GM19023 (cell line): ENCODE measurements around the gene THAP11.

Experiments
- ATAC-seq: cut with Tn5 transposase; IDR thresholded peaks from one replicate; pipeline ENCODE4 v1.9.1; 2021; ENCODE audit warnings: mild to moderate bottlenecking, moderate library complexity; ENCODE audit not compliant: unreplicated experiment

Gene THAP11

GRCh38 chr16:67841816-67842508 is at the start of gene THAP11:
Gene THAP11 (plus strand): TSS chr16:67842320. CDS start chr16:67842555, 235 bp downstream.
- peak; percentile 56 for ATAC-seq

- no peak for ATAC-seq
These were observed 45.9 kb upstream of the THAP11 start for GRCh38 chr16:67796099-67796718.

- no peak for ATAC-seq
These were observed 41.7 kb upstream of the THAP11 start for GRCh38 chr16:67800338-67800926.

- ATAC-seq, result no peak
These were observed 40.9 kb upstream of the THAP11 start for GRCh38 chr16:67801241-67801640.

- no peak for ATAC-seq
These were observed 40.2 kb upstream of the THAP11 start for GRCh38 chr16:67801883-67802282.

GRCh38 chr16:67803894-67804293 is 38.2 kb upstream of the THAP11 start:
- no peak for ATAC-seq

GRCh38 chr16:67804853-67805542 is 37.1 kb upstream of the THAP11 start:
- ATAC-seq, result no peak

GRCh38 chr16:67805718-67806427 is 36.2 kb upstream of the THAP11 start:
- ATAC-seq, result peak; percentile 2

- peak; percentile 87 for ATAC-seq
These were observed 35.5 kb upstream of the THAP11 start, which contains the start of the genes RANBP10 and TSNAXIP1 for GRCh38 chr16:67806428-67807147. Gene RANBP10 (minus strand): TSS chr16:67806560. CDS start chr16:67806536, 24 bp downstream. Gene TSNAXIP1 (plus strand): TSS chr16:67806889. CDS start chr16:67807150, 261 bp downstream.

GRCh38 chr16:67807148-67807682 is 34.9 kb upstream of the THAP11 start:
- ATAC-seq, result no peak

GRCh38 chr16:67811899-67812298 is 30.2 kb upstream of the THAP11 start:
- ATAC-seq, result no peak

GRCh38 chr16:67814567-67814966 is 27.6 kb upstream of the THAP11 start:
- ATAC-seq, result no peak

GRCh38 chr16:67820608-67821259 is 21.4 kb upstream of the THAP11 start:
- no peak for ATAC-seq

- ATAC-seq, result no peak
These were observed 19.6 kb upstream of the THAP11 start for GRCh38 chr16:67822511-67822910.

- ATAC-seq, result no peak
These were observed 17.0 kb upstream of the THAP11 start for GRCh38 chr16:67825119-67825518.

- no peak for ATAC-seq
These were observed 16.2 kb upstream of the THAP11 start for GRCh38 chr16:67825906-67826305.

- no peak for ATAC-seq
These were observed 13.5 kb upstream of the THAP11 start for GRCh38 chr16:67828651-67829050.

GRCh38 chr16:67833030-67833414 is 9.1 kb upstream of the THAP11 start:
- no peak for ATAC-seq
